ENCODE measurements around the gene RCOR1.

RCOR1 gene

GRCh38 chr14:102779574-102780315 lies 187.3 kb downstream of the RCOR1 start:
- DNase-seq, result no peak

Data from stimulated activated naive CD4-positive, alpha-beta T cell treated with Interleukin-2 at 50 U/mL for 16 hours (primary cell).